NB4 (cell line): ENCODE data around the gene RNF31.

Source experiments
- DNase-seq: peaks from one replicate; pipeline ENCODE4 v3.0.0; 2010; ENCODE audit warnings: low read depth
- H3K4me3 ChIP-seq: one replicate; pipeline ENCODE4 v1.5.1; 2011; ENCODE audit warnings: mild to moderate bottlenecking, low read depth, low read length, moderate library complexity
- CTCF ChIP-seq: IDR thresholded peaks from one replicate; pipeline ENCODE4 v1.5.1; 2012; ENCODE audit warnings: low read depth, low read length
- MAX ChIP-seq: IDR thresholded peaks from 2 replicates; pipeline ENCODE4 v1.6.1; 2011; ENCODE audit warnings: low read depth, low read length
- MYC ChIP-seq: IDR thresholded peaks from 2 replicates; pipeline ENCODE4 v1.6.1; 2011; ENCODE audit warnings: low read depth, low read length
- POLR2A ChIP-seq: IDR thresholded peaks from 2 replicates; pipeline ENCODE4 v1.6.1; 2011; ENCODE audit warnings: mild to moderate bottlenecking; ENCODE audit not compliant: insufficient read length; ENCODE audit errors: extremely low read depth

The RNF31 gene

GRCh38 chr14:24189460-24189859, 42.2 kb downstream of the RNF31 start:
- no peak overlapping the region for H3K4me3 ChIP-seq

GRCh38 chr14:24190416-24190815, 43.1 kb downstream of the RNF31 start:
- no peak overlapping the region for H3K4me3 ChIP-seq
- DNase-seq = no peak
- TF ChIP-seq POLR2A (no peak), MAX (no peak), MYC (no peak), CTCF (no peak)

More at GRCh38 chr14:24189460-24189859, 42.2 kb downstream of the RNF31 start:
- no peak for DNase-seq
- TF ChIP-seq MYC (no peak), MAX (no peak), CTCF (no peak), POLR2A (no peak)

GRCh38 chr14:24192933-24193332, 45.6 kb downstream of the RNF31 start:
- DNase-seq = no peak
- TF ChIP-seq POLR2A = no peak
- TF ChIP-seq MYC = no peak
- no peak for TF ChIP-seq MAX
- no peak for TF ChIP-seq CTCF
- H3K4me3 ChIP-seq = no peak overlapping the region

GRCh38 chr14:24194186-24194872, 47.0 kb downstream of the RNF31 start:
- TF ChIP-seq MAX = no peak
- TF ChIP-seq POLR2A = no peak
- TF ChIP-seq MYC = no peak
- no peak for TF ChIP-seq CTCF
- H3K4me3 ChIP-seq = peak overlapping the region; percentile 89

GRCh38 chr14:24194873-24195185, 47.5 kb downstream of the RNF31 start:
- no peak for DNase-seq
- TF ChIP-seq MAX (no peak), MYC (no peak), POLR2A (no peak), CTCF (no peak)
- peak overlapping the region; percentile 89 for H3K4me3 ChIP-seq

More at GRCh38 chr14:24194186-24194872, 47.0 kb downstream of the RNF31 start:
- no peak for DNase-seq
